Testis (tissue), 3 donors: ENCODE measurements around the gene ATAD3B. TPM values are rescaled to one million over a fixed set of nuclear protein-coding genes. Genes with fewer than 3 reads are reported as not detected.
"Not testable (repeated sequence)": the region's sequence is repeated elsewhere in the genome, so short reads cannot be mapped to it uniquely, and the experiment has no call there.

ENCODE experiments used
- DNase-seq: peaks from one replicate; pipeline ENCODE4 v3.0.0-alpha.2; 2019
- H3K27ac ChIP-seq, 2 donors: fragments of 200-600 bp; sonication (generic); one replicate each; pipeline ENCODE4 v1.5.1; 2019
- H3K27me3 ChIP-seq: fragments of 200-600 bp; sonication (generic); one replicate; pipeline ENCODE4 v1.5.1; 2019
- H3K36me3 ChIP-seq: fragments of 200-600 bp; sonication (generic); one replicate; pipeline ENCODE4 v1.5.1; 2017; ENCODE audit warnings: low read depth; ENCODE audit errors: missing control alignments
- H3K4me1 ChIP-seq: fragments of 200-600 bp; sonication (generic); one replicate; pipeline ENCODE4 v1.5.1; 2019
- H3K4me3 ChIP-seq, 2 donors: fragments of 200-600 bp; sonication (generic); one replicate each; pipeline ENCODE4 v1.5.1; 2017 to 2019
- H3K9me3 ChIP-seq: fragments of 200-600 bp; sonication (generic); one replicate; pipeline ENCODE4 v1.5.1; 2017
- POLR2A ChIP-seq: fragments of 450-650 bp; IDR thresholded peaks from one replicate; pipeline ENCODE4 v1.6.1; 2017; ENCODE audit warnings: antibody characterized with exemption, mild to moderate bottlenecking, moderate library complexity
- WGBS, 2 donors: methylation state at CpG; one replicate each; pipeline ENCODE4 v1.1.5; 2018; 5-methylcytosine and 5-hydroxymethylcytosine counted together
- intact Hi-C: fragments of 100-400 bp; cut with DNase I; formaldehyde crosslinking; loops from one replicate; pipeline ENCODE4 v1.15.1; 2023; ENCODE audit warnings: low total_unique reads
- polyA plus RNA-seq: library from polyadenylated mRNA; stranded (reverse); fragments of 350-450 nt; fragmentation: Illumina TruSeq; extraction: RNeasy Lipid Tissue Mini Kit (QIAGEN cat#74804); gene quantifications from one replicate; pipeline ENCODE4 v1.2.3, GENCODE V29; 2014; ENCODE audit warnings: low read depth, low replicate concordance; ENCODE audit not compliant: insufficient read depth
- total RNA-seq, 2 donors: library from RNA; depleted of rRNA; stranded (reverse); fragments of >200 nt; gene quantifications; one replicate each; pipeline ENCODE4 v1.2.3, GENCODE V29; 2016
- TF ChIP-seq, protein P1 (sequence below), 3 experiments: fragments of 450-650 bp in 2 of 3; fragments of 200-600 bp in 1 of 3; sonication (generic) in 1 of 3; IDR thresholded peaks; one replicate each; pipeline ENCODE4 v1.5.1; 2016 to 2019; ENCODE audit warnings: antibody characterized with exemption in 3 of 3, mild to moderate bottlenecking in 2 of 3, moderate library complexity in 1 of 3

Gene ATAD3B
- total and polyA plus RNA-seq, 3 donors from 2014 or later, result 19.1 to 55.6 (median 46.3) TPM

DNA sequence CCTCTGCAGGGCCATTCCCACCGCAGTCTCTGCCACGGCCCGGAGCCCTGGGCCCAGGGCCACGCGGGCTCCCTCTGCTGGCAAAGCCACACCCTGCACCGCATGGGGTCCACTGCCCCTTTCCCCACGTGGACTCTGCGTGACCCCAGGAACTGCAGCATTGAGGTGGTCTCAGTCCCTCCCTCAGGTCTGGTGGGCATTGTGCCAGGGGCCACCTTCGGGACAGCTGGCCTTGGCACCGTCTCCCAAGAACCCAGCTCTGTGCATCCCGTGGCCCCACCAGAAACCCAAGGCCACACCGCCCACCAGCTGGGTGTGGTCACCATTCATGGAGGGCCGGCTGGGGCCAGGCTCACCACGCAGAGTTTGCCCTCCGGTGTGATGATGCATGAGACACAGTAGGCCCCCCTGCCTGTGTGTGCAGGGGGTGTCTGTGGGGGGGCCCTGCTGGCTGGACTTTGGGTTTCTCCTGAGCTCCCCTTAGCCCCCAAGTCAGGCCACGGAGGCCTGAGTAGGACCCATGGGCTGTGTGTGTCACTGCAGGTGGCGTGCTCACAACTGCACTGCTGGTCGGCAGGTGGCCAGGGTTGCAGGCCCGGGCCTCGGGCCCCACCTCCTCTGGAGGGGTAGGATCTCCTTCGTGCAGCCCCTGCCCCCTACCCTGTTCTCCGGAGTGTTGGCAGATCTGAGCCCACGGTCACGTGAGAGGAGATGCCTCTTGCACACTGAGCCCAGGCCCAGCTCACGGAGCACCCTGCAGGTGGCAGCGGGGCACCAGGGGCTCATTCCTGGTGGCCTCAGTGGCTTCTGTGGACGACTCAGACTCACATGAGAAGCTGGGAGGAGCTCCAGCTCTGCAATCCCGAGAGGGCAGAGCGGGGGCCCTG lies 30.3 kb upstream of the ATAD3B start:
- WGBS, 2 donors, result 41 to 47% methylated on average over 6 to 29 of the region's 29 CpGs
- peak; percentile 57 for DNase-seq
- Histone ChIP-seq H3K27ac (peak overlapping the region in 1 of 2 donors; percentile 35), H3K9me3 (no peaks in the 10 kb centered on the region), H3K36me3 (no peaks in the 10 kb centered on the region), H3K4me3 (no peak overlapping the region), H3K27me3 (no peaks in the 10 kb centered on the region), H3K4me1 (peaks cover 40% of the 10 kb centered on the region)
- intact Hi-C loops, result no loop called here
- no peak for TF ChIP-seq POLR2A
- TF ChIP-seq, protein P1, sequence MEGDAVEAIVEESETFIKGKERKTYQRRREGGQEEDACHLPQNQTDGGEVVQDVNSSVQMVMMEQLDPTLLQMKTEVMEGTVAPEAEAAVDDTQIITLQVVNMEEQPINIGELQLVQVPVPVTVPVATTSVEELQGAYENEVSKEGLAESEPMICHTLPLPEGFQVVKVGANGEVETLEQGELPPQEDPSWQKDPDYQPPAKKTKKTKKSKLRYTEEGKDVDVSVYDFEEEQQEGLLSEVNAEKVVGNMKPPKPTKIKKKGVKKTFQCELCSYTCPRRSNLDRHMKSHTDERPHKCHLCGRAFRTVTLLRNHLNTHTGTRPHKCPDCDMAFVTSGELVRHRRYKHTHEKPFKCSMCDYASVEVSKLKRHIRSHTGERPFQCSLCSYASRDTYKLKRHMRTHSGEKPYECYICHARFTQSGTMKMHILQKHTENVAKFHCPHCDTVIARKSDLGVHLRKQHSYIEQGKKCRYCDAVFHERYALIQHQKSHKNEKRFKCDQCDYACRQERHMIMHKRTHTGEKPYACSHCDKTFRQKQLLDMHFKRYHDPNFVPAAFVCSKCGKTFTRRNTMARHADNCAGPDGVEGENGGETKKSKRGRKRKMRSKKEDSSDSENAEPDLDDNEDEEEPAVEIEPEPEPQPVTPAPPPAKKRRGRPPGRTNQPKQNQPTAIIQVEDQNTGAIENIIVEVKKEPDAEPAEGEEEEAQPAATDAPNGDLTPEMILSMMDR (IDR thresholded peaks at IDR 0.05), result peak; percentile 58 to 92 (median 82)

DNA sequence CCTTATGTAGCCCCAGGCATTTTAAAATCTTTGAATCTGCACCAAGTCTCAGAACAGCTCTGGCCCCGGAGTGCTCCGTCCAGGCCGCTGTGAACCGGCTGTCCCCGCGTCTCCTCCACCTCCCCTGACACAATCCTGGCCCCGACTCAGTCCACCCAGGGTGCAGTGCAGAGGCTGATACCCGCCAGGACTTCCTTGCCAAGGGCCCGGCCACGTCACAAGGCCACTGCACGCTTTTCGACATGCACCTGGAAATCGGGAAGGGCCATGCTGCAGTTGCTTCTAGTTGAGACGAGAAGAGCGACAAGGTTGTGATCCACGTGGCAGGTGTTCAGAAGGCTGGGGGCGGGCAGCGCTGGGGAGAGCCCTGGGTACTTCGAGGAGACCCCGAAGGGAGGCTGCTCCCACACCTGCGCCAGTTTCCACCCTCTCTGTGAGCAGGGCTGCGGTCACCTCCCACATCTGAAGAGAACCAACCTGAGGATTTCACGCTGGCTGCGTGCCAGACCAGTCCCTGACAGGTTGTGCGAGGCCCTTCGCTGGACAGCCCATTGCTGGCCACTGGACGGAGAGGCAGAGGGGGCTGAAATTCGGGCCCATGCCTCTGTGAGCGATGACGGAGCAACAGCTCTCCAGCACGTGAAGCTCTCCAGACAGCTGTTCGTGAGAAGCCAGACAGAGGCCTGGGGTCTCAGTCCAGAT lies 29.3 kb upstream of the ATAD3B start:
- intact Hi-C loops, result no loop called here
- peaks cover 30% of the 10 kb centered on the region for H3K4me1 ChIP-seq
- no peaks in the 10 kb centered on the region for H3K27me3 ChIP-seq
- no peak overlapping the region for H3K27ac ChIP-seq
- H3K9me3 ChIP-seq, result no peaks in the 10 kb centered on the region
- no peak for DNase-seq
- 65 to 69% methylated on average over 29 to 32 of the region's 32 CpGs for WGBS, 2 donors
- no peaks in the 10 kb centered on the region for H3K36me3 ChIP-seq
- no peak for TF ChIP-seq POLR2A
- TF ChIP-seq, protein P1 (IDR thresholded peaks at IDR 0.05), result no peak
- H3K4me3 ChIP-seq, result no peak overlapping the region

DNA sequence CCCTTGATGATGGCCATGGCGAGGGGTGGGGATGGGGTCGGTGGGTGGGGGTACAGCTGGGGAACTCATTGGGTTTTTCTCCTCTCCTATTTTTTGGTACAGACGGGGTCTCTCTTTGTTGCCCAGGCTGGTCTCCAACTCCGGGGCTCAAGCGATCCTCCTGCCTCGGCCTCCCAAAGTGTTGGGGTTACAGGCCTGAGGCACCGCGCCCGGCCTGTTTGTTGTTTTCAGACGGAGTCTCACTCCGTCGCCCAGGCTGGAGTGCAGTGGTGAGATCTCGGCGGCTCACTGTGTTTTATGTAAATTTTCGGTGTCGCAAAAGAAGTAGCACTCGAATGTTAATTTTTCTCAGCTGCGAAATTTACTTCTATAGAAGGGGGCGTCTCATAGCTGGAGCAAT lies 24.9 kb upstream of the ATAD3B start:
- 91 to 92% methylated on average over 18 to 19 of the region's 19 CpGs for WGBS, 2 donors
- H3K27me3 ChIP-seq, H3K9me3 ChIP-seq, H3K36me3 ChIP-seq, H3K4me1 ChIP-seq, H3K27ac ChIP-seq, intact Hi-C loops, DNase-seq, H3K4me3 ChIP-seq: not testable (repeated sequence)

DNA sequence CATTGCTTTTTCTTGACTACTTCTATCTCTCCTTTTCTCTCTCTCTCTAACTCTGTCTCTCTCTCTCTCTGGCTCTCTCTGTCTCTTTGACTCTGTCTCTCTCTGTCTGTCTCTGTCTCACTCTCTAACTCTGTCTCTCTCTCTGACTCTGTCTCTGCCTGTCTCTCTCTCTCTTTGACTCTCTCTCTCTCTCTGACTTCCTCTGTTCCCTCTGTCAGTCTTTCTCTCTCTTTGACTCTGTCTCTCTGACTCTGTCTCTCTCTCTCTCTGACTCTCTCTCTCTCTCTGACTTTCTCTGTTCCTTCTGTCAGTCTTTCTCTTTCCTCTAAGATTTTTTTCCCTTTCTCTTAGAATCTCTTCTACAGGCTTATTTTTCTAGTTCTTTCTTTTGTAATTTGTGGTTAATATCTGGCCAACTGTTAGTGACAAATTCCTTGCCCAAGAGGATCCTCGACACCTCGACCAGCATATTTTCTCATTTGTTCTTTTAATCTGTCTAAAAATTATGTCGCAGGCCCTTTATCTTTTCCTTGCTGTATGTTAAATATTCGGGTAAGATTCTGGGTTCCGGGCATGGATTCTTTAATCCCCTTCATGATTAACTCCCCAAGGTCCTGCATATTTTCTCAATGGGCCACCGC lies 22.3 kb upstream of the ATAD3B start, which contains the start of gene ATAD3C:
Gene ATAD3C (plus strand): TSS at position 591 of the 641 bp plus-strand sequence. CDS start 995 bp downstream, outside the sequence.
- no peaks in the 10 kb centered on the region for H3K36me3 ChIP-seq
- H3K9me3 ChIP-seq, result no peaks in the 10 kb centered on the region
- TF ChIP-seq, protein P1 (IDR thresholded peaks at IDR 0.05), result no peak
- no peak for TF ChIP-seq POLR2A
- H3K4me3 ChIP-seq, result no peak within 1 kb of the TSS
- H3K4me1 ChIP-seq, result no peaks in the 10 kb centered on the region
- no peak for DNase-seq
- H3K27me3 ChIP-seq, result no peaks in the 10 kb centered on the region
- 85 to 88% methylated on average over 6 of the region's 6 CpGs for WGBS, 2 donors
- intact Hi-C loops, result no loop called here
- H3K27ac ChIP-seq, result no peak within 1 kb of the TSS

DNA sequence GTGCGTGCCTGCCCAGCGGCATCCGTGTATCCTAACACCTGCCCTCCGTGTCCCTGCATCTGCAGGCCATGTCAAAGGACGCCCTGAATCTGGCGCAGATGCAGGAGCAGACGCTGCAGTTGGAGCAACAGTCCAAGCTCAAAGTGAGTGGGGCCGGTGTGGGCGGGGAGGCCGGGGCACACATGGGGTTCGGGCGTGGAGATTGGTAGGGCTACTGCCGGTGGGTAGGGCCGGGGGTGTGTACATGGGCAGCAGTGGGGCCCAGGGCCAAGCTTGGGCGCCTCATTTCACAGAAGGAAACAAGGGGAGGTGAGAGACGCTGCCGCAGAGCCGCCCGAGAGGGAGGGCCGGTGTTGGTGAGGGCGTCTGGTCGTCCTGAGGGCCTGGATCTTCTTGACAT lies 20.9 kb upstream of the ATAD3B start:
- H3K27ac ChIP-seq, H3K4me1 ChIP-seq, intact Hi-C loops, H3K9me3 ChIP-seq, H3K27me3 ChIP-seq, DNase-seq, H3K36me3 ChIP-seq, H3K4me3 ChIP-seq: not testable (repeated sequence)
- 79 to 83% methylated on average over 18 to 22 of the region's 22 CpGs for WGBS, 2 donors
